Upper lobe of left lung (tissue), 6 donors: ENCODE measurements around the gene MLST8. TPM values are rescaled to one million over a fixed set of nuclear protein-coding genes. Genes with fewer than 3 reads are reported as not detected.

ENCODE experiments used
- ATAC-seq, 2 donors: fragments of 200-7000 bp; cut with Tn5 transposase; one replicate each; pipeline ENCODE4 v1.9.1; 2022; ENCODE audit warnings: mild to moderate bottlenecking in 2 of 2, moderate library complexity in 2 of 2; ENCODE audit not compliant: low FRiP score in 2 of 2
- DNase-seq, 2 donors: peaks; one replicate each; pipeline ENCODE4 v3.0.0-alpha.2; 2019 to 2020
- H3K27ac ChIP-seq, 4 donors: fragments of 200-600 bp; sonication (generic); one replicate each; pipeline ENCODE4 v1.5.1; 2016 to 2019
- H3K27me3 ChIP-seq, 4 donors: fragments of 200-600 bp; sonication (generic); one replicate each; pipeline ENCODE4 v1.5.1; 2017 to 2019
- H3K36me3 ChIP-seq, 4 donors: fragments of 200-600 bp; sonication (generic); one replicate each; pipeline ENCODE4 v1.5.1; 2016 to 2019
- H3K4me1 ChIP-seq, 4 donors: fragments of 200-600 bp; sonication (generic); one replicate each; pipeline ENCODE4 v1.5.1; 2018 to 2019
- H3K4me3 ChIP-seq, 4 donors: fragments of 200-600 bp; sonication (generic); one replicate each; pipeline ENCODE4 v1.5.1; 2017 to 2019; ENCODE audit warnings: mild to moderate bottlenecking in 2 of 4, moderate library complexity in 1 of 4
- H3K9me3 ChIP-seq, 4 donors: fragments of 200-600 bp; sonication (generic); one replicate each; pipeline ENCODE4 v1.5.1; 2018 to 2019
- CTCF ChIP-seq, 6 experiments: fragments of 450-650 bp in 4 of 6; fragments of 200-600 bp in 2 of 6; sonication (generic) in 2 of 6; IDR thresholded peaks; one replicate each; pipeline ENCODE4 v1.5.1; 2016 to 2019; ENCODE audit warnings: antibody characterized with exemption in 6 of 6
- EP300 ChIP-seq, 4 donors: sonication (generic); formaldehyde crosslinking; IDR thresholded peaks; one replicate each; pipeline ENCODE4 v1.5.1; 2017; ENCODE audit warnings: antibody characterized with exemption in 4 of 4, control low read depth in 2 of 4
- POLR2A ChIP-seq, 4 donors: fragments of 450-650 bp; IDR thresholded peaks; one replicate each; pipeline ENCODE4 v1.5.1; 2016 to 2017; ENCODE audit warnings: antibody characterized with exemption in 4 of 4, mild to moderate bottlenecking in 2 of 4
- POLR2AphosphoS5 ChIP-seq, 2 donors: sonication (generic); formaldehyde crosslinking; IDR thresholded peaks; one replicate each; pipeline ENCODE4 v1.5.1; 2017; ENCODE audit warnings: antibody characterized with exemption in 2 of 2
- WGBS, 2 donors: methylation state at CpG; one replicate each; pipeline ENCODE4 v1.1.5; 2017 to 2018; 5-methylcytosine and 5-hydroxymethylcytosine counted together
- total RNA-seq, 6 donors: library from RNA; depleted of rRNA in 4 of 6; stranded (reverse); fragments of >200 nt in 4 of 6; gene quantifications; one replicate each; pipeline versions ENCODE4 v1.1.0 to v1.2.1, GENCODE V29; 2016 to 2021
- donor health status: DM: no; HTN: no; CAD: no; lungs with moderate emphysema.
- donor health status: DM: no; HTN: yes; CAD: no; lungs with severe emphysema.

MLST8 gene
- total RNA-seq, 6 donors from 2014 or later = 24.6 to 93.2 (median 47.7) TPM

GRCh38 chr16:2242598-2242997 is 37.3 kb downstream of the MLST8 start:
- DNase-seq (no peak), ATAC-seq (no peak)
- Histone ChIP-seq H3K27ac (no peak overlapping the region), H3K4me1 (peaks cover 0 to 8% (median 3%) of the 10 kb centered on the region in 4 donors), H3K4me3 (no peak overlapping the region), H3K27me3 (peaks cover 0 to 3% (median 0%) of the 10 kb centered on the region in 4 donors), H3K36me3 (peaks cover 12 to 58% (median 45%) of the 10 kb centered on the region in 4 donors), H3K9me3 (no peaks in the 10 kb centered on the region)
- no peak for TF ChIP-seq POLR2A (IDR thresholded peaks at IDR 0.05)
- no peak for TF ChIP-seq CTCF (IDR thresholded peaks at IDR 0.05)
- TF ChIP-seq POLR2AphosphoS5 (IDR thresholded peaks at IDR 0.05) = no peak
- no peak for TF ChIP-seq EP300 (IDR thresholded peaks at IDR 0.05)
- 67 to 76% methylated on average over 7 to 11 of the region's 11 CpGs for WGBS, 2 donors

- no peaks in the 10 kb centered on the region for H3K9me3 ChIP-seq
- no peak overlapping the region for H3K4me3 ChIP-seq
- TF ChIP-seq EP300 (IDR thresholded peaks at IDR 0.05) (no peak), POLR2A (IDR thresholded peaks at IDR 0.05) (no peak), POLR2AphosphoS5 (IDR thresholded peaks at IDR 0.05) (no peak), CTCF (IDR thresholded peaks at IDR 0.05) (no peak)
- peak in 1 of 2 donors; percentile 76 for DNase-seq
- H3K27me3 ChIP-seq = no peaks in the 10 kb centered on the region
- no peak for ATAC-seq
- 90 to 98% methylated on average over 4 to 14 of the region's 19 CpGs for WGBS, 2 donors
- no peak overlapping the region for H3K27ac ChIP-seq
- peaks cover 12 to 58% (median 45%) of the 10 kb centered on the region in 4 donors for H3K36me3 ChIP-seq
- peaks cover 0 to 4% (median 0%) of the 10 kb centered on the region in 4 donors for H3K4me1 ChIP-seq
Measured at GRCh38 chr16:2243031-2243528, 37.8 kb downstream of the MLST8 start.

GRCh38 chr16:2243781-2244180 is 38.5 kb downstream of the MLST8 start:
- H3K4me1 ChIP-seq = peaks cover 0 to 4% (median 0%) of the 10 kb centered on the region in 4 donors
- H3K27me3 ChIP-seq = no peaks in the 10 kb centered on the region
- no peak overlapping the region for H3K4me3 ChIP-seq
- 94 to 95% methylated on average over 10 to 11 of the region's 11 CpGs for WGBS, 2 donors
- TF ChIP-seq CTCF (IDR thresholded peaks at IDR 0.05) (no peak), POLR2A (IDR thresholded peaks at IDR 0.05) (no peak), EP300 (IDR thresholded peaks at IDR 0.05) (no peak), POLR2AphosphoS5 (IDR thresholded peaks at IDR 0.05) (no peak)
- H3K27ac ChIP-seq = no peak overlapping the region
- DNase-seq = peak in 1 of 2 donors; percentile 68
- no peaks in the 10 kb centered on the region for H3K9me3 ChIP-seq
- ATAC-seq = no peak
- H3K36me3 ChIP-seq = peaks cover 12 to 58% (median 45%) of the 10 kb centered on the region in 4 donors

GRCh38 chr16:2244301-2244700 is 39.0 kb downstream of the MLST8 start:
- ATAC-seq = no peak
- Histone ChIP-seq H3K27ac (no peak overlapping the region), H3K9me3 (no peaks in the 10 kb centered on the region), H3K36me3 (peaks cover 12 to 58% (median 45%) of the 10 kb centered on the region in 4 donors), H3K4me1 (peaks cover 0 to 4% (median 0%) of the 10 kb centered on the region in 4 donors), H3K4me3 (no peak overlapping the region), H3K27me3 (no peaks in the 10 kb centered on the region)
- DNase-seq = no peak
- no peak for TF ChIP-seq CTCF (IDR thresholded peaks at IDR 0.05)
- TF ChIP-seq EP300 (IDR thresholded peaks at IDR 0.05) = no peak
- no peak for TF ChIP-seq POLR2AphosphoS5 (IDR thresholded peaks at IDR 0.05)
- 87 to 90% methylated on average over 12 to 17 of the region's 17 CpGs for WGBS, 2 donors
